ENCODE results near the gene PCSK1. TPM values are rescaled to one million over a fixed set of nuclear protein-coding genes. Genes with fewer than 3 reads are reported as not detected.

PCSK1 gene
- total RNA-seq, 2 donors from 2014 or later: not detected

GRCh38 chr5:96344678-96345577 is 88.1 kb downstream of the PCSK1 start:
- Mint-ChIP-seq H3K4me3 (peak overlapping the region; percentile 60), H3K36me3 (ENCODE audit: low read depth) (no peaks in the 10 kb centered on the region), H3K27me3 (peaks cover 35% of the 10 kb centered on the region), H3K4me1 (peaks cover 16% of the 10 kb centered on the region), H3K27ac (no peak overlapping the region)
- no peak for DNase-seq
- no peaks in the 10 kb centered on the region for H3K9me3 ChIP-seq (ENCODE audit: control insufficient read depth, low read length, poor library complexity, severe bottlenecking)
- peak; percentile 90 for ATAC-seq

- no peak overlapping the region for H3K4me3 Mint-ChIP-seq
- H3K4me1 Mint-ChIP-seq: peaks cover 16% of the 10 kb centered on the region
- H3K27me3 Mint-ChIP-seq: peaks cover 52% of the 10 kb centered on the region
- no peak overlapping the region for H3K27ac Mint-ChIP-seq
- no peaks in the 10 kb centered on the region for H3K9me3 ChIP-seq (ENCODE audit: control insufficient read depth, low read length, poor library complexity, severe bottlenecking)
- no peak for DNase-seq
- no peak for ATAC-seq
- no peaks in the 10 kb centered on the region for H3K36me3 Mint-ChIP-seq (ENCODE audit: low read depth)
These were observed 90.0 kb downstream of the PCSK1 start for GRCh38 chr5:96343094-96343493.

GRCh38 chr5:96342581-96342980 is 90.5 kb downstream of the PCSK1 start:
- DNase-seq: no peak

More at GRCh38 chr5:96342581-96342980, 90.5 kb downstream of the PCSK1 start:
- no peak overlapping the region for H3K4me3 Mint-ChIP-seq
- peaks cover 52% of the 10 kb centered on the region for H3K27me3 Mint-ChIP-seq
- no peak overlapping the region for H3K27ac Mint-ChIP-seq
- H3K9me3 ChIP-seq (ENCODE audit: control insufficient read depth, low read length, poor library complexity, severe bottlenecking): no peaks in the 10 kb centered on the region
- peaks cover 16% of the 10 kb centered on the region for H3K4me1 Mint-ChIP-seq
- H3K36me3 Mint-ChIP-seq (ENCODE audit: low read depth): no peaks in the 10 kb centered on the region
- no peak for ATAC-seq

Other genes with a start within 250 kb of the PCSK1 start
- 100 to 1,000 TPM; 303 TPM for gene CAST, start 229.1 kb upstream of the PCSK1 start, total RNA-seq

Measured in T-helper 17 cell (primary cell).